GM23248 (cell line): ENCODE measurements around the gene FSTL4.

Experiments used
- EZH2 ChIP-seq: fragments of 200-600 bp; sonication (generic); IDR thresholded peaks from 2 replicates; pipeline ENCODE4 v1.6.1; 2018; ENCODE audit warnings: antibody characterized with exemption, mild to moderate bottlenecking; ENCODE audit not compliant: insufficient read depth, poor library complexity, severe bottlenecking
- EZH2phosphoT487 ChIP-seq: fragments of 200-600 bp; sonication (generic); IDR thresholded peaks from 2 replicates; pipeline ENCODE4 v1.6.1; 2018; ENCODE audit warnings: antibody characterized with exemption, moderate library complexity, mild to moderate bottlenecking, low read depth; ENCODE audit not compliant: insufficient read depth

GRCh38 chr5:133354323-133355185, 257.8 kb downstream of the FSTL4 start:
- TF ChIP-seq EZH2, result no peak
- no peak for TF ChIP-seq EZH2phosphoT487
